Measurements from ENCODE around the gene VWA3B. TPM values are rescaled to one million over a fixed set of nuclear protein-coding genes. Genes with fewer than 3 reads are reported as not detected.

Gene VWA3B
- total RNA-seq, 2 donors from 2014 or later = not detected

DNA sequence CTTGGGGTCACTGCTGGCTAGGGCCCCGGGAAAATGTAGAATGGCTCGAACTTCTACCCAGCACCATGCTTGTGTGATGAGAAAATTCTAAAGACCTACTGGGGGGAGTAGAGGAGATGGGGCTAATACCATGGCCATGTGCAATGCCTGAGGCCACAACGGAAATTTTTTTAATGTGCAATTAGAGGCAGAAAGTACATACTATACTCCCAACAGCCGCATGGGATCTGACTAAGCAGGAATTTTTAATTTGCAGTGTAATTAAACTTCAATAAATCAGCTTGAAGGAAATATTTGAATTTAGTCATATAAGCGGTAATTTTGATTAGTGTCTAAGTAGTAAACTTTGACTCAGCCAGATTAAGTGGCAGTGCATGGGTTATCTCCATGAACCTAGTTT, 206.1 kb downstream of the VWA3B start:
- H3K4me1 ChIP-seq = no peaks in the 10 kb centered on the region
- H3K9me3 ChIP-seq = no peaks in the 10 kb centered on the region
- TF ChIP-seq, protein P1, sequence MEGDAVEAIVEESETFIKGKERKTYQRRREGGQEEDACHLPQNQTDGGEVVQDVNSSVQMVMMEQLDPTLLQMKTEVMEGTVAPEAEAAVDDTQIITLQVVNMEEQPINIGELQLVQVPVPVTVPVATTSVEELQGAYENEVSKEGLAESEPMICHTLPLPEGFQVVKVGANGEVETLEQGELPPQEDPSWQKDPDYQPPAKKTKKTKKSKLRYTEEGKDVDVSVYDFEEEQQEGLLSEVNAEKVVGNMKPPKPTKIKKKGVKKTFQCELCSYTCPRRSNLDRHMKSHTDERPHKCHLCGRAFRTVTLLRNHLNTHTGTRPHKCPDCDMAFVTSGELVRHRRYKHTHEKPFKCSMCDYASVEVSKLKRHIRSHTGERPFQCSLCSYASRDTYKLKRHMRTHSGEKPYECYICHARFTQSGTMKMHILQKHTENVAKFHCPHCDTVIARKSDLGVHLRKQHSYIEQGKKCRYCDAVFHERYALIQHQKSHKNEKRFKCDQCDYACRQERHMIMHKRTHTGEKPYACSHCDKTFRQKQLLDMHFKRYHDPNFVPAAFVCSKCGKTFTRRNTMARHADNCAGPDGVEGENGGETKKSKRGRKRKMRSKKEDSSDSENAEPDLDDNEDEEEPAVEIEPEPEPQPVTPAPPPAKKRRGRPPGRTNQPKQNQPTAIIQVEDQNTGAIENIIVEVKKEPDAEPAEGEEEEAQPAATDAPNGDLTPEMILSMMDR (IDR thresholded peaks at IDR 0.05) = no peak
- H3K36me3 ChIP-seq = no peaks in the 10 kb centered on the region
- H3K4me3 ChIP-seq = no peak overlapping the region
- no peaks in the 10 kb centered on the region for H3K27me3 ChIP-seq
- DNase-seq (ENCODE audit: low spot score) = no peak
- H3K27ac ChIP-seq = no peak overlapping the region

- Histone ChIP-seq H3K27me3 (no peaks in the 10 kb centered on the region), H3K36me3 (no peaks in the 10 kb centered on the region), H3K4me3 (no peak overlapping the region), H3K9me3 (no peaks in the 10 kb centered on the region), H3K4me1 (no peaks in the 10 kb centered on the region), H3K27ac (no peak overlapping the region)
- TF ChIP-seq, protein P1 (IDR thresholded peaks at IDR 0.05) = no peak
- no peak for DNase-seq (ENCODE audit: low spot score)
These were observed 207.1 kb downstream of the VWA3B start for GRCh38 chr2:98293931-98294687.

GRCh38 chr2:98294711-98295110, 207.7 kb downstream of the VWA3B start:
- DNase-seq (ENCODE audit: low spot score) = no peak
- Histone ChIP-seq H3K4me3 (no peak overlapping the region), H3K4me1 (no peaks in the 10 kb centered on the region), H3K36me3 (no peaks in the 10 kb centered on the region), H3K27me3 (no peaks in the 10 kb centered on the region), H3K27ac (no peak overlapping the region), H3K9me3 (no peaks in the 10 kb centered on the region)
- TF ChIP-seq, protein P1 (IDR thresholded peaks at IDR 0.05) = no peak

- Histone ChIP-seq H3K4me3 (no peak overlapping the region), H3K27me3 (no peaks in the 10 kb centered on the region), H3K9me3 (no peaks in the 10 kb centered on the region), H3K36me3 (no peaks in the 10 kb centered on the region), H3K4me1 (no peaks in the 10 kb centered on the region), H3K27ac (no peak overlapping the region)
- no peak for DNase-seq (ENCODE audit: low spot score)
- TF ChIP-seq, protein P1 (IDR thresholded peaks at IDR 0.05) = no peak
These were observed 208.3 kb downstream of the VWA3B start for GRCh38 chr2:98295275-98295674.

DNA sequence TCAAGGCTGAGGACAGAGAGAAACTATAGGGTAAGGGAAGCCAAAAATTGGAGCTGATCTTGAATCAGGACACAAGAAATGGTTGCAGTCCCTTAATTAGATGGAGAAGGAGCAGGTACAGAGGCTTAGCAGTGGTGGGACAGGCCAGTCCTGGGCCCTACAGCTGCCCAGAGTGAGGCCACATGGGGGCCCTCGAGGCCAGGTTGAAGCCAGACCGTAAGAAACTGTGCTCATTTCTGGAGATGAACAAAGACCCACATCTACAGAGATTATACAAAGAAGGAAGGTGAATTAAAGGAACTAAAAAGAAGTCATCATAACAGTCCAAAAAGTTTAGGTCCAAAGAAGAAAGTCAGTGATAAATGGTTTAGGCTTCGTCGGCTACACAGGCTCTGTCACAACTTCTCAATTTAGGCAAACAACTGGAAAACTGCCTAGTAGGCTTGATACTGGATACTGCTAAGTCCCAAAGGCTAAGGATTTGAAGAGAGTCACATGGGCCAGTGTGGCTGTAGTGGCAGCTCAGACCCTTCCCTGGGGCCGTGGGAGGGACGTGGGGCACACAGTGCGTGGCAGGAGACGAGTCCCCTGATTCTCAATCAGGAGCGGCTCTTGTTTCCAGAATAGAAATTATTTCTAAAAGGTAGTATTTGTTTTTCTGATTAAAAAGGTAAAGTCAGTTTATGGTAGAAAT, 208.9 kb downstream of the VWA3B start:
- Histone ChIP-seq H3K4me3 (no peak overlapping the region), H3K4me1 (no peaks in the 10 kb centered on the region), H3K27ac (no peak overlapping the region), H3K36me3 (no peaks in the 10 kb centered on the region), H3K27me3 (no peaks in the 10 kb centered on the region), H3K9me3 (no peaks in the 10 kb centered on the region)
- TF ChIP-seq, protein P1 (IDR thresholded peaks at IDR 0.05) = no peak
- no peak for DNase-seq (ENCODE audit: low spot score)
